Aorta (tissue), 5 donors: Measurements from ENCODE around the gene GPATCH4. TPM values are rescaled to one million over a fixed set of nuclear protein-coding genes. Genes with fewer than 3 reads are reported as not detected.

ENCODE experiments used
- ATAC-seq: fragments of 200-7000 bp; cut with Tn5 transposase; one replicate; pipeline ENCODE4 v1.9.1; 2022; ENCODE audit warnings: moderate library complexity; ENCODE audit not compliant: low FRiP score
- DNase-seq, 2 donors: peaks; one replicate each; pipeline ENCODE4 v3.0.0-alpha.2; 2020
- H3K27ac ChIP-seq, 2 donors: one replicate each; pipeline ENCODE4 v1.5.1; 2013; ENCODE audit warnings: low read length in 2 of 2, mild to moderate bottlenecking in 2 of 2, moderate library complexity in 2 of 2, control low read depth in 1 of 2, inconsistent platforms in 1 of 2, low read depth in 1 of 2
- H3K27me3 ChIP-seq, 2 donors: one replicate each; pipeline ENCODE4 v1.6.1; 2013; ENCODE audit warnings: control low read depth in 1 of 2, low read length in 1 of 2, mild to moderate bottlenecking in 1 of 2, moderate library complexity in 1 of 2; ENCODE audit not compliant: insufficient read depth in 2 of 2, control insufficient read depth in 1 of 2
- H3K36me3 ChIP-seq, 2 donors: one replicate each; pipeline ENCODE4 v1.6.1; 2013; ENCODE audit warnings: control low read depth in 1 of 2, low read length in 1 of 2, mild to moderate bottlenecking in 1 of 2; ENCODE audit not compliant: insufficient read depth in 2 of 2, control insufficient read depth in 1 of 2
- H3K4me1 ChIP-seq, 2 donors: one replicate each; pipeline ENCODE4 v1.6.1; 2013; ENCODE audit warnings: low read length in 2 of 2, control low read depth in 1 of 2, mild to moderate bottlenecking in 1 of 2, moderate library complexity in 1 of 2; ENCODE audit not compliant: insufficient read depth in 2 of 2, control insufficient read depth in 1 of 2
- H3K4me3 ChIP-seq, 2 donors: one replicate each; pipeline ENCODE4 v1.5.1; 2013; ENCODE audit warnings: low read length in 2 of 2, control low read depth in 1 of 2, mild to moderate bottlenecking in 1 of 2
- H3K9me3 ChIP-seq: one replicate; pipeline ENCODE4 v1.6.1; 2013; ENCODE audit warnings: mild to moderate bottlenecking, low read length; ENCODE audit not compliant: control insufficient read depth
- WGBS, 2 donors: extraction: QIAGEN DNeasy Blood & Tissue Kit; methylation state at CpG; one replicate each; pipeline ENCODE4 v1.1.7; 2013; 5-methylcytosine and 5-hydroxymethylcytosine counted together
- intact Hi-C, 2 donors: fragments of 100-400 bp; cut with DNase I; formaldehyde crosslinking; loops; one replicate each; pipeline versions ENCODE4 v1.14.2 to v1.15.0; 2022
- polyA plus RNA-seq, 2 donors: library from polyadenylated mRNA; stranded (reverse); fragments of 200-250 nt; gene quantifications; one replicate each; pipeline ENCODE4 v1.2.3, GENCODE V29; 2013
- total RNA-seq, 2 donors: library from RNA; stranded (reverse); fragmentation: NEBNext Ultra II Directional; extraction: Animal tissue kit (Norgen Biotek cat#: 25700); gene quantifications; one replicate each; pipeline ENCODE4 v1.2.1, GENCODE V29; 2021
- donor health status: healthy with polysubstance abuse.
- donor health status: Bipolar disorder and iron deficiency.
- donor health status: DM: no; HTN: no; CAD: no.
- donor health status: DM: no; HTN: no; CAD: no.
- donor health status: DM: yes; HTN: yes; CAD: no.

GPATCH4 gene
- total and polyA plus RNA-seq, 4 donors = 12.2 to 24.0 (median 19.0) TPM

- Histone ChIP-seq H3K36me3 (peaks cover 5 to 6% of the 10 kb centered on the region in 2 donors), H3K4me1 (no peaks in the 10 kb centered on the region), H3K27ac (no peak overlapping the region), H3K4me3 (no peak overlapping the region), H3K27me3 (no peaks in the 10 kb centered on the region), H3K9me3 (no peaks in the 10 kb centered on the region)
- DNase-seq (peak in 1 of 2 donors; percentile 21), ATAC-seq (no peak)
- intact Hi-C loops = no loop called here
- WGBS, 2 donors = 86 to 94% methylated on average over 3 of the region's 3 CpGs
Measured at GRCh38 chr1:156596426-156596825, 4.9 kb downstream of the GPATCH4 start.

GRCh38 chr1:156595016-156595415 is 6.3 kb downstream of the GPATCH4 start:
- no peaks in the 10 kb centered on the region for H3K9me3 ChIP-seq
- ATAC-seq = no peak
- H3K36me3 ChIP-seq = peaks cover 5 to 6% of the 10 kb centered on the region in 2 donors
- peak in 1 of 2 donors; percentile 25 for DNase-seq
- H3K27me3 ChIP-seq = no peaks in the 10 kb centered on the region
- 87 to 91% methylated on average over 2 of the region's 2 CpGs for WGBS, 2 donors
- H3K27ac ChIP-seq = no peak overlapping the region
- intact Hi-C loops = no loop called here
- H3K4me1 ChIP-seq = no peaks in the 10 kb centered on the region
- H3K4me3 ChIP-seq = no peak overlapping the region

- H3K27me3 ChIP-seq = no peaks in the 10 kb centered on the region
- H3K9me3 ChIP-seq = no peaks in the 10 kb centered on the region
- peaks cover 5 to 6% of the 10 kb centered on the region in 2 donors for H3K36me3 ChIP-seq
- no peak overlapping the region for H3K27ac ChIP-seq
- H3K4me3 ChIP-seq = no peak overlapping the region
- WGBS, 2 donors = 76 to 78% methylated on average over 3 of the region's 3 CpGs
- intact Hi-C loops = loop anchor here in 1 of 2 donors (5.0 kb wide), 1 partner anchor 82 kb away; no protein-coding TSS in a partner anchor
- DNase-seq (no peak), ATAC-seq (no peak)
- H3K4me1 ChIP-seq = no peaks in the 10 kb centered on the region
Measured at GRCh38 chr1:156594190-156594589, 7.1 kb downstream of the GPATCH4 start.

DNA sequence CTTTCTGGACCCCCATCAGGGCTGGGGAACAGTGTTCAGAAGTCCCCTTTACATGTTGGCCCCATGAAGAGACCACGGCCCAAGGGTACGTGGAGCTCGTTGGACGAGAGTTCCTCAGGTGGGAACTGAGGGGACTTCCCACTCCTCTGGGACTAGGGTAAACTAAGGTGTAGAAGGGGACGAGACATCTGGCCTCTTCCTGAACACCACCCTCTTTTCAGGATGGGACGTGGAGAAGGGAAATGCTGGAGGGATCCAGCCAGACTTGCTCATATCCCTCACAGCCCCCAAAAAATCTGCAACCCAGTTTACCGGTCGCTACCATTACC is 7.7 kb downstream of the GPATCH4 start:
- peak in 1 of 2 donors; percentile 45 for DNase-seq
- H3K36me3 ChIP-seq = peaks cover 5 to 6% of the 10 kb centered on the region in 2 donors
- no peak overlapping the region for H3K27ac ChIP-seq
- no peaks in the 10 kb centered on the region for H3K9me3 ChIP-seq
- ATAC-seq = no peak
- no peak overlapping the region for H3K4me3 ChIP-seq
- WGBS, 2 donors = 86 to 91% methylated on average over 8 of the region's 8 CpGs
- intact Hi-C loops = loop anchor here in 1 of 2 donors (5.0 kb wide), 1 partner anchor 81 kb away; no protein-coding TSS in a partner anchor
- H3K4me1 ChIP-seq = no peaks in the 10 kb centered on the region
- H3K27me3 ChIP-seq = no peaks in the 10 kb centered on the region

GRCh38 chr1:156592910-156593660 is 8.2 kb downstream of the GPATCH4 start:
- 78 to 83% methylated on average over 8 of the region's 8 CpGs for WGBS, 2 donors
- Histone ChIP-seq H3K4me3 (no peak overlapping the region), H3K27ac (no peak overlapping the region), H3K36me3 (peaks cover 5 to 6% of the 10 kb centered on the region in 2 donors), H3K4me1 (no peaks in the 10 kb centered on the region), H3K27me3 (no peaks in the 10 kb centered on the region), H3K9me3 (no peaks in the 10 kb centered on the region)
- DNase-seq (peak in 1 of 2 donors; percentile 51), ATAC-seq (no peak)
- intact Hi-C loops = loop anchor here in 1 of 2 donors (5.0 kb wide), 1 partner anchor 81 kb away; no protein-coding TSS in a partner anchor

GRCh38 chr1:156592158-156592909 is 8.9 kb downstream of the GPATCH4 start:
- intact Hi-C loops = loop anchor here in 1 of 2 donors (5.0 kb wide), 1 partner anchor 80 kb away; no protein-coding TSS in a partner anchor

GRCh38 chr1:156591432-156592157 is 9.7 kb downstream of the GPATCH4 start, which contains the start of gene NAXE:
Gene NAXE (plus strand): TSS chr1:156591776. CDS start chr1:156591805, 29 bp downstream.
- Histone ChIP-seq H3K4me3 (peak within 1 kb of the TSS; percentile 71 to 77), H3K27ac (peak within 1 kb of the TSS; percentile 23 to 91), H3K4me1 (no peaks in the 10 kb centered on the region), H3K36me3 (peaks cover 0 to 6% of the 10 kb centered on the region in 2 donors), H3K27me3 (no peaks in the 10 kb centered on the region), H3K9me3 (no peaks in the 10 kb centered on the region)
- ATAC-seq = peak; percentile 94
- DNase-seq = peak; percentile 81 to 90
- intact Hi-C loops = loop anchor here in 1 of 2 donors (5.0 kb wide), 1 partner anchor 79 kb away; no protein-coding TSS in a partner anchor
- 1% methylated on average over 49 to 60 of the region's 60 CpGs for WGBS, 2 donors

More at GRCh38 chr1:156592158-156592909, 8.9 kb downstream of the GPATCH4 start:
- H3K27ac ChIP-seq = no peak overlapping the region
- peaks cover 3 to 6% of the 10 kb centered on the region in 2 donors for H3K36me3 ChIP-seq
- ATAC-seq (no peak), DNase-seq (peak in 1 of 2 donors; percentile 62)
- 50 to 52% methylated on average over 16 of the region's 16 CpGs for WGBS, 2 donors
- peak overlapping the region; percentile 71 to 77 for H3K4me3 ChIP-seq
- H3K27me3 ChIP-seq = no peaks in the 10 kb centered on the region
- no peaks in the 10 kb centered on the region for H3K9me3 ChIP-seq
- no peaks in the 10 kb centered on the region for H3K4me1 ChIP-seq

GRCh38 chr1:156591181-156591431 is 10.2 kb downstream of the GPATCH4 start:
- ATAC-seq (no peak), DNase-seq (no peak)
- H3K9me3 ChIP-seq = no peaks in the 10 kb centered on the region
- H3K4me3 ChIP-seq = peak overlapping the region; percentile 71 to 77
- no peaks in the 10 kb centered on the region for H3K27me3 ChIP-seq
- peaks cover 0 to 6% of the 10 kb centered on the region in 2 donors for H3K36me3 ChIP-seq
- no peaks in the 10 kb centered on the region for H3K4me1 ChIP-seq
- intact Hi-C loops = loop anchor here in 1 of 2 donors (5.0 kb wide), 1 partner anchor 79 kb away; no protein-coding TSS in a partner anchor
- H3K27ac ChIP-seq = peak overlapping the region; percentile 23 to 91
- 18% methylated on average over 6 of the region's 6 CpGs for WGBS, 2 donors
